Measurements from ENCODE around the gene TEX44. TPM values are rescaled to one million over a fixed set of nuclear protein-coding genes. Genes with fewer than 3 reads are reported as not detected.
"Not testable (repeated sequence)": the region's sequence is repeated elsewhere in the genome, so short reads cannot be mapped to it uniquely, and the experiment has no call there.

The TEX44 gene
- total RNA-seq, 1 donor from 2014 or later, result not detected

- no peaks in the 10 kb centered on the region for H3K79me2 ChIP-seq (ENCODE audit: low read depth)
- TF ChIP-seq CTCF (IDR thresholded peaks at IDR 0.05), result no peak
- no peak for TF ChIP-seq EZH2 (IDR thresholded peaks at IDR 0.05)
- TF ChIP-seq EZH2phosphoT487 (IDR thresholded peaks at IDR 0.05), result no peak
- H4K20me1 ChIP-seq (ENCODE audit: low read depth), result no peaks in the 10 kb centered on the region
- peaks cover 17% of the 10 kb centered on the region for H3K4me1 ChIP-seq
- no peaks in the 10 kb centered on the region for H3K36me3 ChIP-seq
- H3K36me3 Mint-ChIP-seq, result no peaks in the 10 kb centered on the region
- peaks cover 16% of the 10 kb centered on the region for H3K9me3 Mint-ChIP-seq
- no peaks in the 10 kb centered on the region for H3K27me3 ChIP-seq
- peak overlapping the region; percentile 29 for H3K27ac Mint-ChIP-seq
- H3F3A ChIP-seq (ENCODE audit: low read depth), result peaks cover 26% of the 10 kb centered on the region
- no peak overlapping the region for H3K4me2 ChIP-seq
- H3K4me3 ChIP-seq, result no peak overlapping the region
- no peak overlapping the region for H3K4me3 Mint-ChIP-seq
- no peak overlapping the region for H3K27ac ChIP-seq
- H3K27me3 Mint-ChIP-seq (ENCODE audit: insufficient read depth, low read depth), result peaks cover 6% of the 10 kb centered on the region
- H2AFZ ChIP-seq (replicated peaks), result no peak overlapping the region
- DNase-seq (ENCODE audit: low spot score), result no peak
- no peak overlapping the region for H3K9ac ChIP-seq
- no peaks in the 10 kb centered on the region for H3K9me3 ChIP-seq (ENCODE audit: low read depth)
- peaks cover 32% of the 10 kb centered on the region for H3K4me1 Mint-ChIP-seq
These were observed 23.8 kb upstream of the TEX44 start for GRCh38 chr2:231568785-231569435.

- Mint-ChIP-seq H3K4me1 (peaks cover 42% of the 10 kb centered on the region), H3K9me3 (peaks cover 14% of the 10 kb centered on the region)
- H3K27ac ChIP-seq; H3K4me3 ChIP-seq; H4K20me1 ChIP-seq (ENCODE audit: low read depth); H2AFZ ChIP-seq (replicated peaks); H3K27me3 ChIP-seq; H3K79me2 ChIP-seq (ENCODE audit: low read depth); H3K36me3 Mint-ChIP-seq; H3K4me2 ChIP-seq; H3K9ac ChIP-seq; H3K4me3 Mint-ChIP-seq; H3K36me3 ChIP-seq; H3K27me3 Mint-ChIP-seq (ENCODE audit: insufficient read depth, low read depth); DNase-seq (ENCODE audit: low spot score); H3K9me3 ChIP-seq (ENCODE audit: low read depth); H3K27ac Mint-ChIP-seq: not testable (repeated sequence)
- Histone ChIP-seq H3K4me1 (peaks cover 20% of the 10 kb centered on the region), H3F3A (ENCODE audit: low read depth) (peaks cover 27% of the 10 kb centered on the region)
These were observed 21.7 kb upstream of the TEX44 start for GRCh38 chr2:231570915-231571314.

- Histone ChIP-seq H3K79me2 (ENCODE audit: low read depth) (no peaks in the 10 kb centered on the region), H4K20me1 (ENCODE audit: low read depth) (no peaks in the 10 kb centered on the region), H3K27me3 (no peaks in the 10 kb centered on the region), H3K4me2 (no peak overlapping the region), H3K27ac (no peak overlapping the region), H3K9ac (no peak overlapping the region), H2AFZ (replicated peaks) (peak overlapping the region; percentile 85), H3F3A (ENCODE audit: low read depth) (peaks cover 34% of the 10 kb centered on the region), H3K4me3 (no peak overlapping the region), H3K4me1 (peaks cover 25% of the 10 kb centered on the region), H3K36me3 (no peaks in the 10 kb centered on the region), H3K9me3 (ENCODE audit: low read depth) (no peaks in the 10 kb centered on the region)
- TF ChIP-seq EZH2 (IDR thresholded peaks at IDR 0.05), result no peak
- TF ChIP-seq CTCF (IDR thresholded peaks at IDR 0.05), result no peak
- no peak for TF ChIP-seq EZH2phosphoT487 (IDR thresholded peaks at IDR 0.05)
- peaks cover 9% of the 10 kb centered on the region for H3K9me3 Mint-ChIP-seq
- peaks cover 43% of the 10 kb centered on the region for H3K4me1 Mint-ChIP-seq
- H3K36me3 Mint-ChIP-seq, result no peaks in the 10 kb centered on the region
- peaks cover 6% of the 10 kb centered on the region for H3K27me3 Mint-ChIP-seq (ENCODE audit: insufficient read depth, low read depth)
- DNase-seq (ENCODE audit: low spot score), result no peak
- no peak overlapping the region for H3K4me3 Mint-ChIP-seq
- H3K27ac Mint-ChIP-seq, result peak overlapping the region; percentile 67
These were observed 20.9 kb upstream of the TEX44 start for GRCh38 chr2:231571661-231572191.

GRCh38 chr2:231573096-231573495 is 19.6 kb upstream of the TEX44 start:
- H3K9ac ChIP-seq, result no peak overlapping the region
- no peaks in the 10 kb centered on the region for H4K20me1 ChIP-seq (ENCODE audit: low read depth)
- no peaks in the 10 kb centered on the region for H3K36me3 ChIP-seq
- Mint-ChIP-seq H3K4me3 (no peak overlapping the region), H3K27me3 (ENCODE audit: insufficient read depth, low read depth) (peaks cover 2% of the 10 kb centered on the region), H3K4me1 (peaks cover 49% of the 10 kb centered on the region), H3K27ac (no peak overlapping the region), H3K36me3 (no peaks in the 10 kb centered on the region), H3K9me3 (peaks cover 7% of the 10 kb centered on the region)
- TF ChIP-seq EZH2 (IDR thresholded peaks at IDR 0.05), result no peak
- TF ChIP-seq CTCF (IDR thresholded peaks at IDR 0.05), result no peak
- no peak overlapping the region for H3K4me3 ChIP-seq
- H3K4me2 ChIP-seq, result peak overlapping the region; percentile 51
- H3K4me1 ChIP-seq, result peaks cover 29% of the 10 kb centered on the region
- no peak overlapping the region for H3K27ac ChIP-seq
- H3F3A ChIP-seq (ENCODE audit: low read depth), result peaks cover 34% of the 10 kb centered on the region
- peak overlapping the region; percentile 96 for H2AFZ ChIP-seq (replicated peaks)
- no peaks in the 10 kb centered on the region for H3K27me3 ChIP-seq
- H3K79me2 ChIP-seq (ENCODE audit: low read depth), result no peaks in the 10 kb centered on the region
- DNase-seq (ENCODE audit: low spot score), result no peak
- no peaks in the 10 kb centered on the region for H3K9me3 ChIP-seq (ENCODE audit: low read depth)
